PC-9 (cell line): ENCODE results near the gene SBF2. TPM values are rescaled to one million over a fixed set of nuclear protein-coding genes. Genes with fewer than 3 reads are reported as not detected.
A peak's percentile ranks its signal among the peaks of the same experiment; 100 is the strongest.

Experiments used
- BruUV-seq: library from RNA; stranded (reverse); fragments of 400-500 nt; replicated peaks from 2 replicates; lab custom pipeline; 2021; lab: Mats Ljungman, UMichigan
- CTCF ChIA-PET: fragments of 300-600 bp; sonication (Branson Sonifier 250); formaldehyde crosslinking; loops from one replicate; lab custom pipeline; 2022; ENCODE audit warnings: antibody characterized with exemption; lab: Charles Lee
- POLR2A ChIA-PET: fragments of 300-600 bp; sonication (Branson Sonifier 250); formaldehyde crosslinking; loops from one replicate; lab custom pipeline; 2022; ENCODE audit warnings: antibody characterized with exemption; ENCODE audit not compliant: unreplicated experiment; lab: Charles Lee
- DNase-seq, 2 experiments: peaks; one replicate each; pipeline versions ENCODE4 v3.0.0 to v3.0.0-alpha.2; 2015 to 2022; ENCODE audit warnings: mixed read lengths in 1 of 2
- H2AFZ ChIP-seq: fragments of 200-600 bp; sonication (generic); 2 replicates; pipeline ENCODE4 v1.8.1; 2017; ENCODE audit warnings: antibody characterized with exemption
- H3F3A ChIP-seq: fragments of 200-600 bp; sonication (generic); 2 replicates; pipeline ENCODE4 v1.8.1; 2017; ENCODE audit warnings: antibody characterized with exemption, mild to moderate bottlenecking, low read depth; ENCODE audit not compliant: insufficient read depth
- H3K27ac ChIP-seq: fragments of 200-600 bp; sonication (generic); 2 replicates; pipeline ENCODE4 v1.6.1; 2016; ENCODE audit warnings: mixed run types
- H3K27me3 ChIP-seq: fragments of 200-600 bp; sonication (generic); 2 replicates; pipeline ENCODE4 v1.6.1; 2016; ENCODE audit warnings: low read depth, mixed run types; ENCODE audit not compliant: insufficient read depth
- H3K36me3 ChIP-seq: fragments of 200-600 bp; sonication (generic); 2 replicates; pipeline ENCODE4 v1.6.1; 2016; ENCODE audit warnings: low read depth, mixed run types
- H3K4me1 ChIP-seq: fragments of 200-600 bp; sonication (generic); replicated peaks from 2 replicates; pipeline ENCODE4 v1.6.1; 2016; ENCODE audit warnings: mixed run types; ENCODE audit not compliant: insufficient read depth
- H3K4me2 ChIP-seq: fragments of 200-600 bp; sonication (generic); 2 replicates; pipeline ENCODE4 v1.6.1; 2017; ENCODE audit warnings: mixed run types
- H3K4me3 ChIP-seq: fragments of 200-600 bp; sonication (generic); 2 replicates; pipeline ENCODE4 v1.6.1; 2016; ENCODE audit warnings: mixed run types
- H3K79me2 ChIP-seq: fragments of 200-600 bp; sonication (generic); 2 replicates; pipeline ENCODE4 v1.6.1; 2017; ENCODE audit warnings: low read depth, mixed run types
- H3K9me2 ChIP-seq: fragments of 200-600 bp; sonication (generic); 2 replicates; pipeline ENCODE4 v1.8.1; 2017; ENCODE audit warnings: mild to moderate bottlenecking; ENCODE audit not compliant: insufficient read depth
- H3K9me3 ChIP-seq: fragments of 200-600 bp; sonication (generic); 2 replicates; pipeline ENCODE4 v1.8.1; 2016; ENCODE audit warnings: low read depth; ENCODE audit not compliant: insufficient read depth
- H4K20me1 ChIP-seq: fragments of 200-600 bp; sonication (generic); 2 replicates; pipeline ENCODE4 v1.8.1; 2017; ENCODE audit not compliant: insufficient read depth
- CTCF ChIP-seq: fragments of 200-600 bp; sonication (generic); conservative IDR thresholded peaks from 2 replicates; pipeline ENCODE4 v1.6.1; 2017; ENCODE audit warnings: mixed run types, antibody characterized with exemption, mild to moderate bottlenecking, moderate library complexity
- EZH2 ChIP-seq: fragments of 200-600 bp; sonication (generic); IDR thresholded peaks from 2 replicates; pipeline ENCODE4 v1.8.0; 2017; ENCODE audit warnings: antibody characterized with exemption, low read depth
- intact Hi-C: fragments of 100-400 bp; cut with micrococcal nuclease; formaldehyde crosslinking; loops from one replicate; pipeline ENCODE4 v1.10.0; 2022; ENCODE audit not compliant: unreplicated experiment
- total RNA-seq: library from RNA; stranded (reverse); gene quantifications from 2 replicates; pipeline ENCODE4 v1.2.3, GENCODE V29; 2021

Gene SBF2
- total RNA-seq, 1 experiment from 2014 or later, result 18.6 TPM

GRCh38 chr11:9914064-9914463 is 380.0 kb downstream of the SBF2 start:
- no peak for TF ChIP-seq EZH2
- Histone ChIP-seq H3K27me3 (no peaks in the 10 kb centered on the region), H4K20me1 (no peaks in the 10 kb centered on the region), H3K4me3 (no peak overlapping the region), H3K79me2 (no peaks in the 10 kb centered on the region), H2AFZ (no peak overlapping the region), H3K4me2 (no peak overlapping the region), H3K36me3 (no peaks in the 10 kb centered on the region), H3F3A (no peaks in the 10 kb centered on the region), H3K4me1 (no peaks in the 10 kb centered on the region), H3K9me2 (no peaks in the 10 kb centered on the region), H3K27ac (no peak overlapping the region), H3K9me3 (no peaks in the 10 kb centered on the region)
- intact Hi-C loops, result no loop called here
- BruUV-seq, result no TSS peak
- no peak for DNase-seq
- ChIA-PET CTCF (no interaction called here), POLR2A (no interaction called here)

- H3K4me3 ChIP-seq, result 0 out of 2 replicates have a peak overlapping the region, but pooled peaks have one; percentile 0
- POLR2A ChIA-PET, result interaction anchor here (0.5 kb wide), 1 partner anchor 23 kb away, joined by 8 read pairs; no protein-coding TSS in a partner anchor
Observed at GRCh38 chr11:9905960-9906791, 387.8 kb downstream of the SBF2 start.

GRCh38 chr11:9905501-9905951 is 388.5 kb downstream of the SBF2 start:
- Histone ChIP-seq H3K27ac (peak overlapping the region; percentile 92), H3K27me3 (no peaks in the 10 kb centered on the region), H4K20me1 (no peaks in the 10 kb centered on the region), H3K79me2 (no peaks in the 10 kb centered on the region), H3K36me3 (no peaks in the 10 kb centered on the region), H3K4me2 (peak overlapping the region; percentile 39), H3F3A (peaks cover 32% of the 10 kb centered on the region), H3K9me2 (no peaks in the 10 kb centered on the region), H3K4me1 (peaks cover 37% of the 10 kb centered on the region), H2AFZ (no peak overlapping the region), H3K9me3 (no peaks in the 10 kb centered on the region), H3K4me3 (no peak overlapping the region)
- DNase-seq, result no peak
- ChIA-PET CTCF (interaction anchor here (0.8 kb wide), 1 partner anchor 48 kb away, joined by 18 read pairs; no protein-coding TSS in a partner anchor), POLR2A (interaction anchor here (0.5 kb wide), 1 partner anchor 24 kb away, joined by 8 read pairs; no protein-coding TSS in a partner anchor)
- TSS peak; percentile 44 for BruUV-seq
- intact Hi-C loops, result loop anchor here (5.0 kb wide), 1 partner anchor 402 kb away; the partner anchor contains the start of gene ADM
- TF ChIP-seq CTCF (no peak), EZH2 (no peak)

More at GRCh38 chr11:9905960-9906791, 387.8 kb downstream of the SBF2 start:
- H3K9me3 ChIP-seq, result no peaks in the 10 kb centered on the region
- no peaks in the 10 kb centered on the region for H3K9me2 ChIP-seq
- BruUV-seq, result no TSS peak
- H3K4me1 ChIP-seq, result peaks cover 37% of the 10 kb centered on the region
- CTCF ChIA-PET, result interaction anchor here (0.8 kb wide), 1 partner anchor 49 kb away, joined by 18 read pairs; no protein-coding TSS in a partner anchor
- intact Hi-C loops, result loop anchor here (5.0 kb wide), 1 partner anchor 401 kb away; the partner anchor contains the start of gene ADM
- H3K27me3 ChIP-seq, result no peaks in the 10 kb centered on the region
- no peaks in the 10 kb centered on the region for H3K79me2 ChIP-seq
- TF ChIP-seq EZH2, result no peak
- no peak for TF ChIP-seq CTCF
- no peaks in the 10 kb centered on the region for H4K20me1 ChIP-seq
- H3F3A ChIP-seq, result peaks cover 32% of the 10 kb centered on the region
- no peaks in the 10 kb centered on the region for H3K36me3 ChIP-seq
- no peak overlapping the region for H2AFZ ChIP-seq
- H3K4me2 ChIP-seq, result peak overlapping the region; percentile 39
- H3K27ac ChIP-seq, result peak overlapping the region; percentile 92
- DNase-seq, result peak; percentile 35 to 98
